Stimulated activated CD8-positive, alpha-beta memory T cell treated with anti-CD3 and anti-CD28 coated beads, Interleukin-7, amount 100 ng/mL, for 4 hours (primary cell): ENCODE results near the gene GPC3.

Experiments
- DNase-seq, 2 donors: peaks; one replicate each; pipeline ENCODE4 v3.0.0-alpha.2; 2020; ENCODE audit warnings: low read depth in 2 of 2

GPC3 gene

DNA sequence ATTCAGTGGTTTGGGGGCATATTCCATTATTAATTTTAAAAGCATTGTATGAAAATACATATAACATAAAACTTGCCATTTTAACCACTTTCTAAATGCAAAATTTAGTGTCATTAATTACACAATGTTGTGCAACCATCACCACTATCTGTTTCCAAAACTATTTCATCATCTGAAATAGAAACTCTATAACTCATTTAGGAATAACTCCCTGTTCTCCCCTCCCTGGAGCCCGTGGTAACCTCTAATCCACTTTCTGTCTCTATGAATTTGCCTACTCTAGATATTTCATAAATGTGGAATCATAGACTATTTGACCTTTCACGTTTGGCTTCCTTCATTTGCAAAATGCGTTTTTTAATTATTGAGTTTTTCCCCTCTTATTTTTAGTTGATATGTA is 468.7 kb downstream of the GPC3 start:
- DNase-seq, result no peak

DNA sequence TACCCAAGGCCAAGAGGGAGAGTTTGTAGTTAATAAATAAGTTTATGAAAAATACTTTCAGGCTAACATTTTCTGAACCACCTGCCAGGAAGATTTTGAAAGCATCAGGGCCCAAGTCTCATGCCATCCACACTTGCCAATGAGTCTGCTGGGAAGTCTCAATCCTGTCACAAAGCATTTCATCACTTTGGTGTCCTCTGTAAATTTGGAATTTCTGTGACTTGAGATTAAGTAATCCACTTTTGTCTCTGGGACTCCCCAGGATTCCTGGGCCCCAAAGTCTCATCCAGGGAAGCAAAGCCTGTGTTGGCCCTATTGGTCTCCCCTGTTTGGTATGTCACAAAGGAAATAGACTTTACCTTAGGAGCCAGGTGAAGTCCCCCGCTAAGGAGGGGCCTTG is 470.9 kb downstream of the GPC3 start:
- DNase-seq, result no peak

DNA sequence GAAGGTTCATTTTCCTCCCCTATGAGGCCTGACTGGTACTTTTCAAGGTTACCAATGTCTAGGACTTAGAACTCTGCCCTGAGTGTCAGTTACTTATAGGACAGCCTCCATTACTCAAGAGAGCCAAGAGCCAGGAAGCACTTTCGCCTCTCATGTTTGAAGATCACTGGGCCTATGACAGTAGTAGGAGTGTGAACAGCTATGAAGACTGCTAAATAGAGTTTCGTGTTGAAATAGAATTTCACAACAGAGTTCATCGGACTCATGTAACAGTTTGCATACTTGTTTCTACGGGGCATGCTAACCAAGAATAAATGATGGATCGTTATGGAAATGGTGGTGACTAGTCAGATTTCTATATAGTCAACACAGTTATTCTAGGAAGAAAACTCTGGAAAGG is 472.3 kb downstream of the GPC3 start:
- DNase-seq, result no peak

DNA sequence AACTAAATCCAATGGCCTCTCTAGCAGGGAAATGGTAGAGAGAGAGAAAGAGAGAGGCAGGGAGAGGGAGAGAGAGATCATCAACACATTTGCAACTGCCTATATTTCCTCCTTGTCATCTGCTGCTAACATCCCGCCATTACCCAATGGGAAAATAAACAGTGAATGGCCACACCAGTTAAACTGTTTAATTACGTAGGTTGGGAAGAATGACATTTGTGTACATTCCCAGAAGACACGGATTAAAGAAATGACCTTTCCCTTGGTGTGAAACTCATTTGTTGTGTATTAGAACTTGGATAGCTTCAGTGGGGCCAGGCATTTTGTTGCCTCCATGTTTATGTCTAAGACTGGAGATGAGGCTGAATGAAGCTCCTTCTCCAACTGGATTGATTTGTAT is 474.4 kb downstream of the GPC3 start:
- DNase-seq, result no peak

DNA sequence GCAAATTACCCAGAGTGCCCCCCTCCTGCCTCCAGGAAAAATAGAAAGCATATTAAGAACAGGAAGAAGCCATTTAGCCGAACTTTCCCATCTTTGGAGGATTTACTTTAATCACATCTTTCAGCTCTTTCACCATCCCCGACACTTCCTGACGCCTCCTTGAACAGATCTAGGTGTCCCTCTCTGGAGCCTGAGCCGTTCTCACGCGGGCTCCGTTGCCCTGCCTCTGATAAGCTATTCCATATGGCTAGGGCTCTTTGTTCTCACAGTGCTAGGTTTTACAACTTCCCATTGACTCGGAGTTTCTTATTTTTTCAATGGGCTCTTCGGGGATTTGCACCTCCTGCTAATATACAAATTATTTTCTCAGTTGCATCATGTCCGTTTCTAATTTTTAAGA is 488.0 kb downstream of the GPC3 start:
- no peak for DNase-seq

DNA sequence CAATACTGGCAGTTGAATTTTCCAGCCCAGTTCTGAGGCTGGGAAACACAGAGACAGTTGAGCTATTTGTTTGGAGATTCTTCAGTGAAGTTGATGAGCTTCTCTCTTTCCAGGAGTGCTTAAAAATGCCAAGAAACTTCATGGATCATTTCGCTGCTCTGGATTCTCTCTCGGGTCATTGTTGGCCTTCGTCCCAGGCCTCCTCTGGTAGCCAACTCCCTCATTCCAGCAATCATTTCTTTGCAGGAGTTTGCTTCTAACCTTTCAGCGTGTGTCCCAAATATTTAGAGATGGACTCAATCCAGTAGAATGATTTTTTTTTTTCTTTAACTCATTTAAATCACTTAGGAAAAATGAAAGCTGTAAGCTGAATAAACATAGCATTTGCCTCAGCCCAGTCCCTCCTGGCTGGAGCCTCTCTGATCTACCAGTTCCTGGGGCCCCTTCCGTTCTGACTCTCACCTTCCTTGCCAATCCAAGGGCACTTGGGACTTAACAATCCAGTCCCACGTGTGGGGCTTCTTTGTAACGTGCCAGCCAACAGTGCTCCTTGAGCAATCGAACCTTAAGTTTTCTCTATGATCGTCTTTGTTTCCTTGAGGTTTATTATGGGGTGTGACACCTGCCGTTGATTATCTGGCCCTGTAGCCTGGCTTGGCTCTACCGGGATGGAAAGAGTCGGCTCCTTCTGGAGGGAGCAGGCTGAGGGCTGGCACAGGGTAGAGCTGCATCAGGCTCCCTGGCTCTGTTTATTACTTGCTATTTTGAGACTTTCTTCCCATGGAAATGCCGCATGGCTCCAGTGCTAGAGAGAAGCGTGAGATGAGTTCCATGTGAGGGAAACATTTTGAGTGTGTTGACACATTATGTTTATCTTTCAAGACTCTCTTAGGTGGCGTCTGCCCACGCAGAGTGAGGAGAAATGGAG is 489.7 kb downstream of the GPC3 start:
- no peak for DNase-seq

DNA sequence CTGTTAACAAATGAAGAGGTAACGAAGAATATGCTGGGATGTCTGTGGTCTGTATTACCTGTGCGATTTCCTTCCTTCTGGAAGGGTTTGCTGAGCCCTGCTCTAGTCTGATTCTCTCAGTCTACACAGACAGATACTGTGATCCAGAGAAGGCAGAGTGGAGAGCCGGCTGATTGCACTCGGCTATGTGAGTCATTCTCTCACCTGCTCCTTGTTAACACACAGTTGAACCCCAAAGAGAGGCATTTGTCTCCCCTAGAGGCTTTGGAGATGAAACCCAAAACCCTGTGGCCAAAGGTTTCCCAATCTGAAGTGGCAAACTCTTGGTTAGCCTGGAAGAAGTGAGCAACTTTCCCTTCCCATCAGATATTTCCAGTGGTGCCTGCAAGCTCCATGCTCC is 492.0 kb downstream of the GPC3 start:
- DNase-seq, result no peak

DNA sequence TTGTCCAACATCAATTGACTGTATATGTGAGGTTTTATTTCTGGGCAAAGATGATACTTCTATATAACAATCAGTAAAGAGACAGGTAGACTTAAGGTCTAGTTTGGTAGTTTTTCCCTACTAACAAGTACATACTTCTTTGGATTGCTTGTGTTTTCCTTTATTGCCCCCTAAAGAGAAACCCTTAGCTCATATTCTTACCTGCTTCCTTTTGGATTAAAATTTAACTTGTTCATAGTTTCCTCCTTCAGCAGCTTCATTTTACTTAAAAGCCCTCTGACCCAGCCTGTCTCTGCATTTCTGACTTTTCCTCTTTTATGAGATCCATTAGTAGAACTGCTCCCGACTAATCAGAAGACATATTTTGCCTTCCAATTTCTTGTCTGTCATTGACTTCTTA is 494.4 kb downstream of the GPC3 start:
- DNase-seq, result no peak
